Measurements from ENCODE around the gene IL37. TPM values are rescaled to one million over a fixed set of nuclear protein-coding genes. Genes with fewer than 3 reads are reported as not detected.

IL37 gene
- total and polyA plus RNA-seq, 12 donors: 0.33 TPM; not detected in 11

DNA sequence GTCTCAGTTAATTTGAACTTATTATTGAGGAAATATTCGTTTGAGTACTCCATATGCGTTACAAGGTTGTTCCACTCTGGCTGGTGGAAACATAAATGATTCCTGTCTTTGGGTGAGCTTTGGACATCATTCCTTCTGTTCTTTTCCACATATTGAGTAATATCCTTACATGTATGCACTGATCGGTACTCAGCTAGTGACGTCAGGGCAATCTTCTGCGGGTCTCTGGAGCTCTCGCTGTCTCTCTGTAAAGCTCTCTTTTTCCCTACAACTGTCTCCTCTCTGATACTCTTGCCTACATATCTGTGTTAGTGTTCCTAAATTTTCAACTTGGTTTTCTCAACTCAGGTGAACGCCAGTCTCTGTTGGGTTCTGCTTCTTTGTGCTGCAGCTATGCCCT, 43.4 kb downstream of the IL37 start:
- Histone ChIP-seq H3K4me3 (no peak overlapping the region), H3K9me3 (replicated peaks in 1 of 3) (no peaks in the 10 kb centered on the region), H3K27me3 (no peaks in the 10 kb centered on the region), H3K36me3 (replicated peaks in 1 of 2) (no peaks in the 10 kb centered on the region), H3K4me1 (replicated peaks in 1 of 2) (no peaks in the 10 kb centered on the region), H3K27ac (no peak overlapping the region)
- 85 to 93% (median 90%) methylated on average over 7 of the region's 7 CpGs for WGBS, 4 donors
- TF ChIP-seq POLR2A (IDR thresholded peaks at IDR 0.05): no peak
- TF ChIP-seq, protein P1, sequence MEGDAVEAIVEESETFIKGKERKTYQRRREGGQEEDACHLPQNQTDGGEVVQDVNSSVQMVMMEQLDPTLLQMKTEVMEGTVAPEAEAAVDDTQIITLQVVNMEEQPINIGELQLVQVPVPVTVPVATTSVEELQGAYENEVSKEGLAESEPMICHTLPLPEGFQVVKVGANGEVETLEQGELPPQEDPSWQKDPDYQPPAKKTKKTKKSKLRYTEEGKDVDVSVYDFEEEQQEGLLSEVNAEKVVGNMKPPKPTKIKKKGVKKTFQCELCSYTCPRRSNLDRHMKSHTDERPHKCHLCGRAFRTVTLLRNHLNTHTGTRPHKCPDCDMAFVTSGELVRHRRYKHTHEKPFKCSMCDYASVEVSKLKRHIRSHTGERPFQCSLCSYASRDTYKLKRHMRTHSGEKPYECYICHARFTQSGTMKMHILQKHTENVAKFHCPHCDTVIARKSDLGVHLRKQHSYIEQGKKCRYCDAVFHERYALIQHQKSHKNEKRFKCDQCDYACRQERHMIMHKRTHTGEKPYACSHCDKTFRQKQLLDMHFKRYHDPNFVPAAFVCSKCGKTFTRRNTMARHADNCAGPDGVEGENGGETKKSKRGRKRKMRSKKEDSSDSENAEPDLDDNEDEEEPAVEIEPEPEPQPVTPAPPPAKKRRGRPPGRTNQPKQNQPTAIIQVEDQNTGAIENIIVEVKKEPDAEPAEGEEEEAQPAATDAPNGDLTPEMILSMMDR (IDR thresholded peaks at IDR 0.05): no peak
- intact Hi-C loops (cut with DNase I): no loop called here
- no peak for DNase-seq

DNA sequence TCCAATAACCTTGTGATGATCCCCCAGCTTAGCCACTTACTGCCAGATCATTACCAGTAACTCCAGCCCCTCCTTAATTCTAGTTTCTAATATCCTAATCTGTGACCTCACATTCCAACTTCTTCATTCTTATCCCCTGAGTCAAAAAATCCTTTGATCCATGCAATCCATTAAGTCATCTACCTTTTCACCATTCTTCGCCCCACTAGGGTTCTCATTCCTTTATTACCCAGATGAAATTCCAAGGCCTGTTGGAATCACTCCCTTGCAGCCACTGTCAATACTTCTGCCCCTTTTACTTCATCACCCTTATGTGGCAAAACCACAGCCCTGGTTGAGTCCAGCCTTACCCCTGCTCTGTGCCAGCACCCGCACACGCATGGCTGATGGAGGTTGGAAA, 46.5 kb downstream of the IL37 start:
- Histone ChIP-seq H3K4me3 (no peak overlapping the region), H3K36me3 (replicated peaks in 1 of 2) (no peaks in the 10 kb centered on the region), H3K27ac (no peak overlapping the region), H3K4me1 (replicated peaks in 1 of 2) (no peaks in the 10 kb centered on the region), H3K9me3 (replicated peaks in 1 of 3) (no peaks in the 10 kb centered on the region), H3K27me3 (no peaks in the 10 kb centered on the region)
- 94 to 100% (median 94%) methylated on average over 3 of the region's 3 CpGs for WGBS, 4 donors
- no peak for DNase-seq
- intact Hi-C loops (cut with DNase I): loop anchor here in 1 of 2 donors (5.0 kb wide), 1 partner anchor 210 kb away; no protein-coding TSS in a partner anchor
- no peak for TF ChIP-seq POLR2A (IDR thresholded peaks at IDR 0.05)
- TF ChIP-seq, protein P1 (IDR thresholded peaks at IDR 0.05): no peak

DNA sequence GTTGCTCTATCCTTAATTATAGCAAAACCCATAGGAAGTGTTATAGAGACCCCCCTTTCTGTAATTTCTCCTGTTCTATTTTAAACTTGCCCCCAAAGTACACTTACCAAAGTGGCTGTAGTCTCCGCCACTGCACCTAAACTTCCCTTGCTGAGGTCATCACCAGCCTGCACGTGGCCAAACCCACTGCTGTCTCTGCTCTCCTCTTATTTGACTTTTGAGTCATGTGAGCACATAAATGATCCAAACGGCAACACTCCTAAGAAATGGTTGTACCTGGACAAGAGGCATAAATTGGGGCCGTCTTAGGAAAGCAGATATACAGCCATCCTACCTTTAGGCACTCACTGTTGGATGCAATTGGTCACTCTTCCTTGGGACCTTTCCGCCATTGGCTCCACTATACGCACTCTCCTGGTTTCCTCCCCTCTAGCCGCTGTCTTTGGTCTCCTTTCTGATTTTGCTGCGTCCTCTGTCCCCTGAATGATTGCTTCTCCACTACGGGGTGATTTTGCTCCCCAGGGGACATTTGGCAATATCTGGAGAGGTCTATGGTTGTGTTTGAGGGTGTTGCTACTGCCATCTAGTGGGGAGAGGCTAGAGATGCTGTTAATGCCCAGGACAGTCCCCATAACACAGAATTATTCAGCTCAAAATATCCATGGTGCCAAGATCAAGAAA, 47.6 kb downstream of the IL37 start:
- no peaks in the 10 kb centered on the region for H3K4me1 ChIP-seq (replicated peaks in 1 of 2)
- intact Hi-C loops (cut with DNase I): loop anchor here in 1 of 2 donors (5.0 kb wide), 1 partner anchor 211 kb away; no protein-coding TSS in a partner anchor
- H3K27ac ChIP-seq: no peak overlapping the region
- no peak overlapping the region for H3K4me3 ChIP-seq
- TF ChIP-seq, protein P1 (IDR thresholded peaks at IDR 0.05): peak; percentile 52 to 71 (median 62)
- TF ChIP-seq POLR2A (IDR thresholded peaks at IDR 0.05): no peak
- no peaks in the 10 kb centered on the region for H3K9me3 ChIP-seq (replicated peaks in 1 of 3)
- DNase-seq: peak; percentile 19 to 60 (median 41)
- H3K36me3 ChIP-seq (replicated peaks in 1 of 2): no peaks in the 10 kb centered on the region
- WGBS, 4 donors: 34 to 45% (median 38%) methylated on average over 8 to 9 of the region's 9 CpGs
- H3K27me3 ChIP-seq: no peaks in the 10 kb centered on the region

DNA sequence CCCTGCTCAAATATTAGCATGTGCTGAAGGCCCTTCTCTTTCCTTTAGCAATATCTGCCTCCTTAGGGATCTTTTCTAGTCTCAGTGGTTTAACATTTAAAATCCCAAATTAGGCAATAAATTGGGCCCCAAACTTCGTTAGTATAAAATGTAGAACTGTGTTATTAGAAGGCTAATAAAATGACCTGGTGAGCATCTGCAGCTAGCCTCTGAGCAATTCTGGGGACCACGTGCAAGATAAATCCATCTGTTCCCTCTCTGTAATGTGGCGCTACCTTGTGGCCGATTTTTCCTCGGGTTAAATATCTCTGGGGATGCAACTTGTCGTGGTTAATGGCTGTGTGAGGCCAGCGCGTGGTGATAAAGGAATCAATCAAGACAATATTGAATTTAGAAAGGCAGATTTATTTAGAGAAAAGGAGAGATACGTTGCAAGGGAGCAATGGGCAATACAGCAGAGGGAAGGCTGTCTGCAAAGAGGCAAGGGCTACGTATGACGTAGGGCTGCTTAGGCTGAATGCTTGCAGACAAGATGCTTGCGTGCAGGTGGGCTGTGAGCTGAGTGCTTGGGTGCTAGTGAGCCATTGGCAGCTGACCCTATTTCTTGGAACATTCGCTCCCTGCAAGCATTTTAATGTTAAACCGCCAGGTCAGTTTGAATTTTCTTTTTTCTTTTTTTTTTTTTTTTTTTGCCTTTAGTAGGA, 48.3 kb downstream of the IL37 start:
- intact Hi-C loops (cut with DNase I): loop anchor here in 1 of 2 donors (5.0 kb wide), 1 partner anchor 212 kb away; no protein-coding TSS in a partner anchor
- H3K27me3 ChIP-seq: no peaks in the 10 kb centered on the region
- no peaks in the 10 kb centered on the region for H3K9me3 ChIP-seq (replicated peaks in 1 of 3)
- no peak for DNase-seq
- no peak overlapping the region for H3K4me3 ChIP-seq
- TF ChIP-seq, protein P1 (IDR thresholded peaks at IDR 0.05): peak in 1 of 6 experiments; percentile 10
- TF ChIP-seq POLR2A (IDR thresholded peaks at IDR 0.05): no peak
- H3K36me3 ChIP-seq (replicated peaks in 1 of 2): no peaks in the 10 kb centered on the region
- no peaks in the 10 kb centered on the region for H3K4me1 ChIP-seq (replicated peaks in 1 of 2)
- WGBS, 4 donors: 61 to 67% (median 66%) methylated on average over 14 of the region's 14 CpGs
- no peak overlapping the region for H3K27ac ChIP-seq

Measured in adrenal gland (tissue), 12 donors.